GM10266 (cell line): ENCODE data around the gene ADRB2.

Source experiments
- DNase-seq: peaks from one replicate; pipeline ENCODE4 v3.0.0; 2012; ENCODE audit errors: extremely low spot score
- TF ChIP-seq, protein P1 (sequence below): IDR thresholded peaks from 2 replicates; pipeline ENCODE4 v1.5.1; 2012; ENCODE audit warnings: mild to moderate bottlenecking, low read depth; ENCODE audit not compliant: control insufficient read depth, insufficient read depth; ENCODE audit errors: missing control alignments

ADRB2 gene

DNA sequence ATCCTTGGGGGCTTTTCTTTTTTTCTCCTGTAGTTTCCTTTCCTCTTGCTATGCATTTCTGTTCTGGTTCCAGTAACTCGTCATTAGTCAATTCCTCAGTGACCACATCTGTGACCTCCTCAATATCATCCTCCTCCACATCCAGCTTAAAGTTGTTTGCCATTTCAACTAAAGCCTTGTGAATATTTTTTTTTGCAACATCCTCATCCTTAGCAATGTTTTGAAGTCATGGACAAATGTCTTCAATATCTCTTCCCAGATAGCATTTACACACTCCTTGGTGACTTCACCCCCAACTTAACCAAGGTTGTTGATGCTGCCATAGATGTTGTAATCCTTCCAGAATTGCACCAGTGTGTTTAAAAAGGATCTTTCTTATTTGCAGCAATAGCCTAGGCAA lies 14.7 kb upstream of the ADRB2 start:
- TF ChIP-seq, protein P1, sequence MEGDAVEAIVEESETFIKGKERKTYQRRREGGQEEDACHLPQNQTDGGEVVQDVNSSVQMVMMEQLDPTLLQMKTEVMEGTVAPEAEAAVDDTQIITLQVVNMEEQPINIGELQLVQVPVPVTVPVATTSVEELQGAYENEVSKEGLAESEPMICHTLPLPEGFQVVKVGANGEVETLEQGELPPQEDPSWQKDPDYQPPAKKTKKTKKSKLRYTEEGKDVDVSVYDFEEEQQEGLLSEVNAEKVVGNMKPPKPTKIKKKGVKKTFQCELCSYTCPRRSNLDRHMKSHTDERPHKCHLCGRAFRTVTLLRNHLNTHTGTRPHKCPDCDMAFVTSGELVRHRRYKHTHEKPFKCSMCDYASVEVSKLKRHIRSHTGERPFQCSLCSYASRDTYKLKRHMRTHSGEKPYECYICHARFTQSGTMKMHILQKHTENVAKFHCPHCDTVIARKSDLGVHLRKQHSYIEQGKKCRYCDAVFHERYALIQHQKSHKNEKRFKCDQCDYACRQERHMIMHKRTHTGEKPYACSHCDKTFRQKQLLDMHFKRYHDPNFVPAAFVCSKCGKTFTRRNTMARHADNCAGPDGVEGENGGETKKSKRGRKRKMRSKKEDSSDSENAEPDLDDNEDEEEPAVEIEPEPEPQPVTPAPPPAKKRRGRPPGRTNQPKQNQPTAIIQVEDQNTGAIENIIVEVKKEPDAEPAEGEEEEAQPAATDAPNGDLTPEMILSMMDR, result no peak
- no peak for DNase-seq

DNA sequence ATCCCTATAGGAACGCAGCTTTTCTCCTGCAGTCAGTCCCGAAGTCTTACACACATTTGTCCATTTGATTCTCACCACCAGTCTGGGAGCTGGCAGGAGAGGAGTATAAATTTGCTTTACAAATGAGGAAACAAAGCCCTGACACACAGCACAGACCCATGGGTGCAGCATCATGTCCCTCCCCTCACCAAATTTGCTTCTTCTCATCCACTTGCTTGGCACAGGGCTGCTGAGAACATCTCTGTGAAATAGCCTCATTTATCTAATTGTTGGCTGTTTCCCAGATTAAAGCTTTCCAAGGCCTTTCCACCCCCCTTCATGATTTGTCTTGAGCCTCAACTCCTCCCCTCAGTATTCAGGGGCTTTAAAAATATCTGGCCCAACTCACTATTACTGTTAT lies 11.3 kb upstream of the ADRB2 start:
- no peak for DNase-seq

DNA sequence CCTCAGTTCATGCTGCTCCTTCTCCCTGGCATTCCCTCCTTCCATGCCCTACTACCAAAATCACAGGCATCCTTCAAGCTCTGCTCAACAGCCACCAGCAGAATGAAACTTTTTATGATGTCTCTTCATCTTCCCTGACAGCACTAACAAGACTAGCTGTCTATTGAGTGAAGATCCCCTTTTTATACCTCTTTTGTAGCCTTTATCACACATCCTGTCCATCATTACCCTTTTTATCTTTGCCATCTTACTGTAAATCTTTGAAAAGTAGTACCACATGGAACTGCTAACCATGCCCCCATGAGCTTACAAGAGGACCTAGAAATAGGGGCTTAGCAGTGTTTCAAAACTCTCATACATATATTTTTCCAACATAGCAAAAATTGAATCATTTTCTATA lies 10.8 kb upstream of the ADRB2 start:
- TF ChIP-seq, protein P1, result no peak
- DNase-seq, result no peak

More for the DNA sequence above, 11.3 kb upstream of the ADRB2 start:
- TF ChIP-seq, protein P1, result no peak

DNA sequence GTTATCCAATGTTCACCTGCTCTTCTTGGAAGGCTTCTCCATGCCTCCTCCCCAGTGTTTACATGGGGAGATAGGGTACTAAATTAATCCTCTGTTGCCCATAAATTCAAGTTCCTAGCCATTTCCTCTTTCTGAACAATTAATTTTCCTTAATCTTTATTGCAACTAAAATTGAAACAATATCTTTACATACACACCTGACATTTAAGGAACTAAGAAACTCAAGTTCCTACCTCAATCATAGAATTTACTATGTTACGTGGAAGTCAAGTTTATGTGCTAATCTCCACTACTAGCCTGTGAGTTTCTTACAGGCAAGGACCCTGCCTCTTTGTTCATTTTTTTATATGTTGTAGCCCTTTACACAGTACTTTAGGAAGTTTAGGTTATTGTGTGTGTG lies 10.1 kb upstream of the ADRB2 start:
- TF ChIP-seq, protein P1, result no peak
- DNase-seq, result no peak

DNA sequence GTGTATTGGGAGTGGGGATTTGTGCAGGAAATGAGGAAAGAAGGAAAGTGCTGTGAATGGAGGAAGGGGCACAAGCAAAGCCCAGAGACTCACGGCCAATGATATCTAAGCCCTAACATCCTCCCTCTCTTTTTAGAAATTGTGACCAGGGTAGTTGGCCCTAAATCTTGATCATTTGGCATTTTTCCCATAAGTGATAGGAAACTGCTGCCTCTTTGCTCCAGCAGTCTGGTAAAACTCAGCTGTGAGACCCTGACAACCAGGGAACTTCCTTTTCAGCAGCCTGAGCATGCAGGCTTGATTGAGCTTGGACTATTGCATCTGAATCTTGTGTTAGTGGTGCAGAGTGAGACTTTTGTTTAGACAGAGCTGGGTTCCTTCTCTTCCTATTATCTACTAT lies 9.6 kb upstream of the ADRB2 start:
- TF ChIP-seq, protein P1, result no peak
- no peak for DNase-seq

DNA sequence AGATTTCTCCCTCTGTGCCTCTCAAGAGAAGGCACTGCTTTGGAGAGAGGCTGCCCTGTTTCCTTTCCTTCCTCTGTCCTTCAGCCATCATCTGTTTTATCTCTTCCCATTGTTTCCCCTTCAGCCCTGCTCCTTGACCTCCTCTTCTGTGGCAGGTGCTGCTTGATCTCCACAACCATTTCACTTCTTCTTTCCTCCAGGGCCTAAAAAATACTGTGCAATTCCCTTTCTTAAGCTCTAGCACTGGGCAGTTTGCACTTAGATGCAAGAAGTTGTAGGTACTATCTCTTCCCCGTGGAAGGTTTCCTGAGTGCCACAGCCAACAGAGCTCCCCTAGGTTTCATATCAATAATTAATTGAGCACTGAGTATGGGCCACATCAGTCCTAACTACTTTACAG lies 8.8 kb upstream of the ADRB2 start:
- DNase-seq, result no peak

More for the DNA sequence above, 8.8 kb upstream of the ADRB2 start:
- TF ChIP-seq, protein P1, result no peak
